ENCODE results near the gene PKDCC.

PKDCC gene

GRCh38 chr2:42106257-42106816 lies 58.5 kb downstream of the PKDCC start:
- Histone ChIP-seq H3K36me3 (ENCODE audit: insufficient read depth, low read depth, low read length) (no peaks in the 10 kb centered on the region), H3K4me1 (ENCODE audit: insufficient read depth, low read length) (peaks cover 28% of the 10 kb centered on the region; the same call in 1 of the 2 replicates), H3K4me3 (ENCODE audit: low read length) (no peak overlapping the region), H3K9ac (ENCODE audit: low read depth, low read length) (no peak overlapping the region), H3K27me3 (ENCODE audit: insufficient read depth, low read length) (peaks cover 25% of the 10 kb centered on the region), H3K9me3 (ENCODE audit: insufficient read depth, low read depth, low read length) (no peaks in the 10 kb centered on the region), H3K27ac (ENCODE audit: low read length) (no peak overlapping the region)

- Histone ChIP-seq H3K36me3 (ENCODE audit: insufficient read depth, low read depth, low read length) (no peaks in the 10 kb centered on the region), H3K4me1 (ENCODE audit: insufficient read depth, low read length) (peaks cover 23% of the 10 kb centered on the region; the same call in 1 of the 2 replicates), H3K9ac (ENCODE audit: low read depth, low read length) (no peak overlapping the region), H3K4me3 (ENCODE audit: low read length) (no peak overlapping the region), H3K27ac (ENCODE audit: low read length) (no peak overlapping the region), H3K9me3 (ENCODE audit: insufficient read depth, low read depth, low read length) (no peaks in the 10 kb centered on the region), H3K27me3 (ENCODE audit: insufficient read depth, low read length) (peaks cover 20% of the 10 kb centered on the region)
Measured at GRCh38 chr2:42107249-42108042, 59.6 kb downstream of the PKDCC start.
